OCI-LY3 (cell line): ENCODE data around the gene BABAM2.

Experiments used
- EZH2phosphoT487 ChIP-seq: fragments of 200-600 bp; shearing (Covaris generic); IDR thresholded peaks from 2 replicates; pipeline ENCODE4 v1.6.1; 2018; ENCODE audit warnings: antibody characterized with exemption, mixed run types, low read depth
- TF ChIP-seq, protein P1 (sequence below): fragments of 200-600, 300-600 bp; sonication (generic); IDR thresholded peaks from 2 replicates; pipeline ENCODE4 v1.5.1; 2014; ENCODE audit warnings: antibody characterized with exemption, low read length, low read depth

DNA sequence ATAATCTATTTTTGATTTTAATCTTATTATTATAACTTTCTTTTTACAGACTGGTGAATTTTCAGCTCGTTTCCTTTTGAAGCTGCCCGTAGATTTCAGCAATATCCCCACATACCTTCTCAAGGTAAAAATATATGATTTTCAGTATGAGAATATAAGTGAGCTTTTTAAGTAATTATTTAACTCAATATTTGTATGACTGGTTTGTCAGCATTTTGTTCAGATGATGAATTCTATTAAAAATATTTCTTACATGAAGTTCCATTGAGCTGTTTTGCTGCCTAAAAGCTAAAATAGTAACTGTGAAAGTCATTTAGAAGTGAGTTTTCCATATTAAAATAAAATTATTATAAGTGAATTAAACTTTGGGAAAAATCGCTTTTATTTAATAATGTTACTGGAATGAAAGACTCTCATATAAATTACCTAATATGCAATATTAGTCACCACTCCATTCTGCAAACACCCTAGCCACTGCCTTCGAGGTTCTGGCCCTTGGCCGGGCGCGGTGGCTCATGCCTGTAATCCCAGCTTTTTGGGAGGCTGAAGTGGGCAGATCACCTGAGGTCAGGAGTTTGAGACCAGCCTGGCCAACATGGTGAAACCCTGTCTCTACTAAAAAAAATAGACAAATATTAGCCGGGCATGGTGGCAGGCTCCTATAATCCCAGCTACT, 155.3 kb downstream of the BABAM2 start:
- TF ChIP-seq, protein P1, sequence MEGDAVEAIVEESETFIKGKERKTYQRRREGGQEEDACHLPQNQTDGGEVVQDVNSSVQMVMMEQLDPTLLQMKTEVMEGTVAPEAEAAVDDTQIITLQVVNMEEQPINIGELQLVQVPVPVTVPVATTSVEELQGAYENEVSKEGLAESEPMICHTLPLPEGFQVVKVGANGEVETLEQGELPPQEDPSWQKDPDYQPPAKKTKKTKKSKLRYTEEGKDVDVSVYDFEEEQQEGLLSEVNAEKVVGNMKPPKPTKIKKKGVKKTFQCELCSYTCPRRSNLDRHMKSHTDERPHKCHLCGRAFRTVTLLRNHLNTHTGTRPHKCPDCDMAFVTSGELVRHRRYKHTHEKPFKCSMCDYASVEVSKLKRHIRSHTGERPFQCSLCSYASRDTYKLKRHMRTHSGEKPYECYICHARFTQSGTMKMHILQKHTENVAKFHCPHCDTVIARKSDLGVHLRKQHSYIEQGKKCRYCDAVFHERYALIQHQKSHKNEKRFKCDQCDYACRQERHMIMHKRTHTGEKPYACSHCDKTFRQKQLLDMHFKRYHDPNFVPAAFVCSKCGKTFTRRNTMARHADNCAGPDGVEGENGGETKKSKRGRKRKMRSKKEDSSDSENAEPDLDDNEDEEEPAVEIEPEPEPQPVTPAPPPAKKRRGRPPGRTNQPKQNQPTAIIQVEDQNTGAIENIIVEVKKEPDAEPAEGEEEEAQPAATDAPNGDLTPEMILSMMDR, result no peak
- TF ChIP-seq EZH2phosphoT487, result no peak
